OCI-LY7 (cell line): Measurements from ENCODE around the gene FGD2. TPM values are rescaled to one million over a fixed set of nuclear protein-coding genes. Genes with fewer than 3 reads are reported as not detected.

Experiments used
- BruUV-seq: library from RNA; stranded (reverse); fragments of 400-500 nt; replicated peaks from 2 replicates; lab custom pipeline; 2021; lab: Mats Ljungman, UMichigan
- CTCF ChIA-PET: fragments of 300-600 bp; sonication (Branson Sonifier 250); formaldehyde crosslinking; loops from one replicate; lab custom pipeline; 2022; ENCODE audit warnings: antibody characterized with exemption; ENCODE audit not compliant: unreplicated experiment; lab: Charles Lee
- POLR2A ChIA-PET: fragments of 300-600 bp; sonication (Branson Sonifier 250); formaldehyde crosslinking; loops from one replicate; lab custom pipeline; 2022; ENCODE audit warnings: antibody characterized with exemption; lab: Charles Lee
- DNase-seq: peaks from one replicate; pipeline ENCODE4 v3.0.0-alpha.2; 2015; ENCODE audit warnings: low spot score
- H2AFZ ChIP-seq: fragments of 200-600 bp; sonication (generic), shearing (Covaris generic); 2 replicates; pipeline ENCODE4 v1.6.1; 2014; ENCODE audit warnings: mild to moderate bottlenecking, antibody characterized with exemption, low read length, moderate library complexity
- H3K27ac ChIP-seq: fragments of 200-600 bp; sonication (generic); 2 replicates; pipeline ENCODE4 v1.5.1; 2014; ENCODE audit warnings: mixed run types, low read depth, mild to moderate bottlenecking, moderate library complexity, low read length, inconsistent platforms; ENCODE audit not compliant: poor library complexity, severe bottlenecking
- H3K36me3 ChIP-seq: fragments of 200-600 bp; sonication (generic); 2 replicates; pipeline ENCODE4 v1.6.1; 2014; ENCODE audit warnings: mild to moderate bottlenecking, antibody characterized with exemption, low read length, moderate library complexity, mixed read lengths; ENCODE audit not compliant: insufficient read depth
- H3K4me1 ChIP-seq: fragments of 200-600 bp; sonication (generic); 2 replicates; pipeline ENCODE4 v1.5.1; 2014; ENCODE audit warnings: mild to moderate bottlenecking, low read length; ENCODE audit not compliant: insufficient read depth, poor library complexity, severe bottlenecking
- H3K4me2 ChIP-seq: fragments of 200-600 bp; sonication (generic); 2 replicates; pipeline ENCODE4 v1.6.1; 2014; ENCODE audit warnings: mild to moderate bottlenecking, low read length
- H3K4me3 ChIP-seq: fragments of 200-600 bp; sonication (generic); 2 replicates; pipeline ENCODE4 v1.5.1; 2014; ENCODE audit warnings: mild to moderate bottlenecking, low read depth, low read length; ENCODE audit not compliant: poor library complexity, severe bottlenecking
- H3K79me2 ChIP-seq: fragments of 200-600 bp; sonication (generic); 2 replicates; pipeline ENCODE4 v1.6.1; 2016; ENCODE audit warnings: low read depth, mild to moderate bottlenecking, low read length, moderate library complexity, mixed read lengths; ENCODE audit not compliant: insufficient read depth
- H3K9me2 ChIP-seq: fragments of 200-600 bp; sonication (generic); 2 replicates; pipeline ENCODE4 v1.6.1; 2016; ENCODE audit warnings: mild to moderate bottlenecking, low read length, mixed read lengths; ENCODE audit not compliant: insufficient read depth
- H3K9me3 ChIP-seq: fragments of 200-600 bp; sonication (generic); 2 replicates; pipeline ENCODE4 v1.6.1; 2014; ENCODE audit warnings: mild to moderate bottlenecking, mixed run types, low read length, mixed read lengths
- H4K20me1 ChIP-seq: fragments of 200-600 bp; sonication (generic); 2 replicates; pipeline ENCODE4 v1.6.1; 2014; ENCODE audit warnings: mild to moderate bottlenecking, antibody characterized with exemption, low read length, moderate library complexity, mixed read lengths; ENCODE audit not compliant: insufficient read depth
- CTCF ChIP-seq: fragments of 200-600 bp; sonication (generic); conservative IDR thresholded peaks from 2 replicates; pipeline ENCODE4 v1.5.1; 2014; ENCODE audit warnings: mild to moderate bottlenecking, antibody characterized with exemption, low read length, moderate library complexity, mixed read lengths
- EZH2phosphoT487 ChIP-seq: fragments of 200-600 bp; sonication (generic); IDR thresholded peaks from 2 replicates; pipeline ENCODE4 v1.6.1; 2018; ENCODE audit warnings: low read depth, borderline replicate concordance, mild to moderate bottlenecking, mixed run types, antibody characterized with exemption, low read length, moderate library complexity, mixed read lengths
- intact Hi-C: fragments of 100-400 bp; cut with micrococcal nuclease; formaldehyde crosslinking; loops from one replicate; pipeline ENCODE4 v1.10.0; 2022; ENCODE audit not compliant: unreplicated experiment
- total RNA-seq, 2 experiments: library from RNA; depleted of rRNA in 1 of 2; stranded (reverse); fragments of >200 nt in 1 of 2; shearing (Covaris generic) in 1 of 2; gene quantifications; 2 replicates each; pipeline ENCODE4 v1.2.3, GENCODE V29; 2014 to 2022

FGD2 gene
- total RNA-seq, 2 experiments from 2014 or later = 27.8 to 48.6 TPM

- DNase-seq = peak; percentile 92
- H3K9me2 ChIP-seq = no peaks in the 10 kb centered on the region
- H3K9me3 ChIP-seq = no peaks in the 10 kb centered on the region
- peaks cover 41% of the 10 kb centered on the region for H3K4me1 ChIP-seq
- ChIA-PET CTCF (interaction anchor here (0.7 to 3.4 kb wide), 6 partner anchors 22 to 150 kb away, joined by 3 to 13 read pairs (median 4); no protein-coding TSS in a partner anchor), POLR2A (interaction anchor here (1.1 to 4.4 kb wide), 5 partner anchors 33 to 125 kb away, joined by 4 to 40 read pairs (median 6); partner anchors contain the start of gene PIM1)
- peak overlapping the region; percentile 65; the same call in 1 of the 2 replicates for H3K4me2 ChIP-seq
- H3K27ac ChIP-seq = no peak overlapping the region
- intact Hi-C loops = loop anchor here (1.0 to 2.0 kb wide), 4 partner anchors 33 to 159 kb away; no protein-coding TSS in a partner anchor
- H3K36me3 ChIP-seq = no peaks in the 10 kb centered on the region
- no peak overlapping the region for H3K4me3 ChIP-seq
- H4K20me1 ChIP-seq = peaks cover 3% of the 10 kb centered on the region; the same call in 1 of the 2 replicates
- BruUV-seq = no TSS peak
- no peak overlapping the region for H2AFZ ChIP-seq
- no peaks in the 10 kb centered on the region for H3K79me2 ChIP-seq
- TF ChIP-seq EZH2phosphoT487 (no peak), CTCF (peak; percentile 94)
These were observed 45.9 kb downstream of the FGD2 start for GRCh38 chr6:37051138-37052026.

- Histone ChIP-seq H3K4me3 (no peak overlapping the region), H3K4me2 (peak overlapping the region; percentile 18; the same call in 1 of the 2 replicates), H3K9me3 (no peaks in the 10 kb centered on the region), H2AFZ (no peak overlapping the region), H3K79me2 (no peaks in the 10 kb centered on the region), H3K9me2 (no peaks in the 10 kb centered on the region), H3K27ac (no peak overlapping the region), H3K36me3 (no peaks in the 10 kb centered on the region), H4K20me1 (peaks cover 3% of the 10 kb centered on the region; the same call in 1 of the 2 replicates), H3K4me1 (peaks cover 41% of the 10 kb centered on the region)
- peak; percentile 28 for DNase-seq
- ChIA-PET POLR2A (interaction anchor here (0.6 to 4.4 kb wide), 4 partner anchors 105 to 124 kb away, joined by 3 to 40 read pairs (median 6); partner anchors contain the start of gene PIM1), CTCF (interaction anchor here (0.7 to 3.4 kb wide), 4 partner anchors 23 to 150 kb away, joined by 3 to 13 read pairs (median 5); no protein-coding TSS in a partner anchor)
- intact Hi-C loops = no loop called here
- no TSS peak for BruUV-seq
- TF ChIP-seq CTCF (no peak), EZH2phosphoT487 (no peak)
These were observed 46.7 kb downstream of the FGD2 start for GRCh38 chr6:37052027-37052628.
